ENCODE results near the gene ACOT8.
A peak's percentile ranks its signal among the peaks of the same experiment; 100 is the strongest.
"Not testable (repeated sequence)": the region's sequence is repeated elsewhere in the genome, so short reads cannot be mapped to it uniquely, and the experiment has no call there.

The ACOT8 gene

DNA sequence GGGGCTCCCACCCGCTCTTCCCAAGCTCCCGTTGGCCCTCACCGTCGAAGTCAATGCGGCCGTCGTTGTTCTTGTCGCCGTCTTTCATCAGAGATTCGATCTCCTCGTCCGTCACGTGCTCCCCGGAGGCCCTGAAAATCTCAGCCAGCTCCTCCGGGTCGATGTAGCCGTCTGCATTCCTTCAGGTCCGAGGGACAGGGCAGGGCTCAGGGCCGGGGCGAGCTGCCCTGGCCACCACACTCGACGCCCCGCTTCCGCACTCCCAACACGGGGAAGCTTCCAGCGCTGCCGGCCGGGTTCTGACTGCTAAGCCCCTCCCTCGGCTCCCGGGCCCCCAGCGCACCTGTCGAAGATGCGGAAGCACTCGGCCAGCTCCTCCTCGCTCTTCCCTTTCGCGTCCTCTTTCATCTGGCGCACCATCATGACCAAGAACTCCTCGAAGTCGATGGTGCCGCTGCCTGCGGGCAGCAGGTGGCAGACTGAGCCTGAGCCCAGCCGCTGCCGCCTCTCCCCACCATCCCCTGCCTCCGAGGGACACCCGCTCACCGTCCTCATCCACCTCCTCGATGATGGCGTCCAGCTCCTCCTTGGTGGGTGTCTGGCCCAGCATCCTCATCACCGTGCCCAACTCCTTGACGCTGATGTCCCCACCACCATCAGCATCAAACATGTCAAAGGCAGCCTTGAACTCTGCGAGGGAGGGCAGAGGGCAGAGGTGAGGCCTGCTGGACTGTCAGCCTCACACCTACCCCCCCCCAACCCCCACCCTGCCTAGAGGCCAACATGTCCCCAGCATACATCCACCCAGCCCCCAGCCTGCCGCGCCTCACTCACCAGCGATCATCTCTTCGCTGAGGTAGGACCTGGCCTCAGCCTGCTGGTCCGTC lies 33.0 kb downstream of the ACOT8 start:
- DNase-seq, result peak; percentile 60

DNA sequence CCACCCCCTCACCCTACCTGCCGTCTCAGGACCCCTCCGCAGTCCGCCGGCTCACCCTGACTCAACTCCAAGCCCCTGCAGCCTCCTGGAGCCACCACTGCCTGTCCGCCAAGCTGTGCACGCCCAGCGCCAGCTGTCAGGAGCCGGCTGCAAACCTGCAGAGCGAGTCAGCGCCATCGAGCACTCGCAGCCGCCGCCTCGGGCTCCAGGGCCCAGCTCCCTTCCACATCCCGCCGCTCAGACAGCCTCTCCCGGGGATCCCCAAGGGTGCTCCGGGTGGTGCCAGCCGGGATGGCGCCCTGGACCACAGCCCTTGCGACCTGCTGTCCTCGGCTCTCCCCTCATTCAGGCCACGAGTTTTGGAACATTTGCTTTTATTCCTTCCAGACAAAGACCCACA lies 34.3 kb downstream of the ACOT8 start:
- no peak for DNase-seq

DNA sequence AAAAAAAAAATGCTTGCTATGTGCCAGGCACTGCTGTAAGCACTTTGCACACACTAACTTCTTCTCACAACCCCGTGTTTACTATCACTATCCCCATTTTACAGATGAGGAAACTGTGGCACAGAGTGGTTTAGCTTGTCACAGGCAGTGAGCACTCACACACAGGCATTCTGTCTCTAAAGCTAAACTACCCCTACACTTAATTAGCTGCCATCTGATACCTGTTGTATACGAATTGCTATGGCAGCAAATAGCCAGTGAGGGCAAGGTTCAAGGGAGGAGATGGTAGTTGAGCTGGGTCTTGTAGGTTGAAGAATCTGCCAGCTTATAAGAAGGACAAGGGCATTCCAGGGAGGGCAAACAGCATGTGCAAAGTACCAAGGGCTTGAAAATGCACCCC lies 35.2 kb downstream of the ACOT8 start:
- no peak for DNase-seq

DNA sequence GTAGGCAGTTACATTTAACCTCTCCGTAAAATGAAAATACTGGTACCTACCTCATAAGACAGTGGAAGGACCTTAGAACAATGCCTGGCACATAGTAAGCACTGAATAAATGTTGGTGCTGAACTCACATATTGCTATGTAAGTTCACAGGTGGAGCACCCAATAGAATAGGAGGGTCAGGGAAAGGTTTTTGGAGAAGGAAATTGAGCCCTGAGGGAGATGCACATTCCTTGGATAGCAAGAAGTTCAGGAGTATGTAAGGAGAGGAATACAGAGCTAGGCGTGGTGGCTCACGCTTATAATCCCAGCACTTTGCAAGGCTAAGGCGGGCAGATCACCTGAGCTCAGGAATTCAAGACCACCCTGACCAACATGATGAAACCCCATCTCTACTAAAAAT lies 37.7 kb downstream of the ACOT8 start:
- DNase-seq, result no peak

DNA sequence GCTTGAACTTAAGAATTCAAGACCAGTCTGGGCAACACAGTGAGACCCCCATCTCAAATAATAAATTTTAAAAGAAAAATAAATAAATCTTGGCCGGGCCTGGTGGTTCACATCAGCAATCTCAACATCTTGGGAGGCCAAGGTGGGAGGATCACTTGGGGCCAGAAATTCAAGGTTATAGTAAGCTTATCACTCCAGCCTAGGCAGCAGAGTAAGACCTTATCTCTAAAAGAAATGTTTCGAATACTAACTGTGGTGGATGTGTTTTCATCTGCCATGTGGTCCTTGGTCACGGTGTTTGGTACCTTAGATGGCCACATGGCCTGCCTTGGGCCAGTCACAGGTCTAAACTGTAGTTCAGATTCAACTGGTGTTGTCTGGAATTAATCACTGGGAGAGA lies 39.0 kb downstream of the ACOT8 start:
- DNase-seq, result no peak

DNA sequence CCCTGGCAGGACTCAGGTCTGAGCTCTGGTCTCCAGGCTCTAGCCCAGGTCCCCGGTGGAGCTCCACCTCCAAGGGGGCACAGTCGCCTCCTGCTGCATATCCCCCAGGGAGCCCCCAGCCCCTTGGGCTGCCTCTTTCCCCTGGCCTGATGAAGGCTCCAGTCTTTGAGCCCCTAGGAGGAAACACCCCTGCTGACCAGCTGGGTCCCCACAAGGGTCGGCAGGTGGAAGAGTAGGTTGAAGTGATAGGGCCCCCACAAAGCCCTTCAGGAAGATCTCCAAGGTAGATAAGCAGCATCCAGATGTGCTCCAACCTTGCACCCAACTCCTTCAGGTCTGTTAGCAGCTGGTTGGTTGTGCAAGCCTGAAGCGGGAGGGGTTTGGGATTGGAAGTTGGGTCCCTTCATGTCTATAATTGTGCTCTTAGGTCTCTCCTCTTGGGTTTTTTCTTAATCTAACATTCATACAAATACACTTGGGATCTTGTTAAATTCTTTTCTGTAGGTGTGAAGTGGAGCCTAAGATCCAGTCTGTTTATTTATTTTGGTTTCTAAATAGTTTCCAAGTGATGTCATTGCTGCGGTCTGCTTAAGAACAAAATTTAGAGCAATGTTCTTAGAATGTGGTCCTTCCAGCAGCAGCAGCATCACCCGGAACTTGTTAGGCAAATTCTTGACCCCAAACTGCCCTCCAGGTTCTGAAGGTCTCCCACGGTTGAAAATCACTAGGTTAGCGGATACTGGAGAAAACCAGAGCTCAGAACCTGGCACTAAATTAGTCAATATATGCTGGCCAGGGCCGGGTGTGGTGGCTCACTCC lies 39.6 kb downstream of the ACOT8 start:
- DNase-seq, result no peak

DNA sequence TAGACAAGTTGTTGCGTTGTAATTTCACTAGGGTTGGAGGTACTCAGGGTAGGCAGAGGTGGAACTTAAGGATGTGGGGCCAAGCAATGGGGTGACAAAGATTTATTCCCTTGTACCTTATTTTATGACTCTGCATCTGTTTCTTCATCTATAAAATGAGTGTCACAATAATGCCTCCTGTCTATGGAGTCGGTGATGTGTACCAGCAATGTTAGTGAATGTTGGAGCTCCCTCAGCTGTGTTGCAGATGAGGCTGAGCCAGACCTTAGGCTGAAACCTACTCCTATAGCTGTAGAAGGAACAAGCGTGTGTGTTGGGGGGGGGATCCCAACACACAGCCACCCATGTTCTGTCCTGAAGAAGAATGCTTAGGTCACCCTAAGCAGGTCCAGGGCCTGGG lies 40.2 kb downstream of the ACOT8 start:
- no peak for DNase-seq

DNA sequence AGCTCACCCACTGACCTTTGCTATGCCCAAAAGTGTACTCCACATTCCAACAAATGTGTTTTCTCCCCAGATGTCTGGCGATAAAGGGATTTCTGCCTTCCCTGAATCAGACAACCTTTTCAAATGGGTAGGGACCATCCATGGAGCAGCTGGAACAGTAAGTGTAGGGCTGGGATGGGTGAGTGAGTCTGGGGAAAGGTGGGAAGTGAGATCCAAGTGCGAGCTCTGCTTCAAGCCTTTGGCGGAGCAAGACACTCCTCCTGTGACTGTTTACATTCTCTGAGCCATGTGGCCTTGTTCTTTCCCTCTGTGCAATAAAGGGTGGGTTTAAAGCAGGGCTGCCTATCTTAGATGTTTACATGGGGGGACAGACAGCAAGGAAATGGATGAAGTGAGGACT lies 42.9 kb downstream of the ACOT8 start:
- DNase-seq, result no peak

DNA sequence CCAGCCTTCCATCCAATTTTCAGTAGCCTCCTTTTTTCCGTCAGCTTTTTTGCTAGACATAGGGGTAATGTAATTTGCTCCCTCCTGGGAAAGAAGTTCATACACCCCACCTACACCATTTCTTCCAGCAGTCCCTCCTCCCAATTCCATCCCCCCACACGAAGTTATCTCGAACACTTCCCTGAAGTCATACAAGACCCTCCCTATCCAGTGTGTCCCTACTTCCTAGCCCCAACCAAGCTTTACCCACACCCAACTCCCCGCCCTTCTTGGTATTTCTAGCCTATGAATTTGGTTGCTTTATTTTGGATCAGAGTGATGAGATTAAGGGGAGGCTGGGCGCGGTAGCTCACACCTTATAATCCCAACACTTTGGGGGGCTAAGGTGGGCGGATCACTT lies 43.7 kb downstream of the ACOT8 start:
- DNase-seq, result no peak

DNA sequence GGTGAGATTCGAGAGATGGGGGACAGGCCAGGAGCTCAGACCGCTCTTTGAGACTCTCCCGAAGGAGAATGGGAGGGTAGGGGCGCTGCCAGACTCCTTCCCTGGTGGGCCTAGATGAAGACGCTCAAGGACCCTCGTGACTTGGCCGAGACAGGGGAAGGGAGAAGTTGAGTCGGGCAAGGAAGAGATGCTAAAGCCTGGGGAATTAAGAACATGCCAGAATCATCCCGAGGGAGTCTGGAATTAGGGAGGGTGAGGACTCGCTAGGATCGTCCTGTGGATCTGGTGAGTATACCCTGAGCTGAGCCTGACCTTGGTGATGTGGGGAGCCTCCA lies 44.2 kb downstream of the ACOT8 start:
- no peak for DNase-seq

DNA sequence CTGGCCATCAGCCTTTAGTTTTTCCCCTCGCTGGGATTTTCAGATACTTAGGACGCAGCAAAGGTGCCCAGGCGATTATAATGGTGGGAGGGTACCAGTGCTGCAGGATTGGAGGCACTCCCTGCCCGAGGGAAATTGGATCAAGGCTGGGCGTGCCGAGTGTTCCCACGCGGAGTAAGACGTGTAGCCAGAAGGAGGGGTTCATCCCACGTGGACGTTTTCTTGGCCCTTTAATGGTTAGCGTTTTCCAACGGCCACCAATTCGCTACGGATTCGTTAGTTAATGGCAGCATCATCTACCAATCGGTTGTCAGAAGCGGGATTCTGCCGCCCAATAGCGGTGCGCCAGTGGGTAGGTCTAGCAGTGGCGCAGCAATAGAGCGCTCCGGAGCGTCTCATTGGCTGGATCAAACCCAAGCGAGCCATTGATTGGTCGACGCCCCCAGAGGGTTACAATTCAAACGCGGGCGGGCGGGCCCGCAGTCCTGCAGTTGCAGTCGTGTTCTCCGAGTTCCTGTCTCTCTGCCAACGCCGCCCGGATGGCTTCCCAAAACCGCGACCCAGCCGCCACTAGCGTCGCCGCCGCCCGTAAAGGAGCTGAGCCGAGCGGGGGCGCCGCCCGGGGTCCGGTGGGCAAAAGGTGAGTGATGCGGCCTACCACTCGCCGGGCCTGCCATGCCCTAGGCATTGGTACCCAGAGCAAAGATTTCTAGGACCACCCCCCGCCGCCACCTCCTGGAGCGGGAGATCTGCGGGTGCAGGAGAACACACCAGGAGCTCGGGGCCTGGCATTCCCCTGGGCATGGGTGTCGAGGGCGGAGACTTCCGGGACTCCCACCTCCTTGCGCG lies 44.8 kb downstream of the ACOT8 start, which contains the start of gene UBE2C:
TSS of gene UBE2C (plus strand) at position 488 of the 849 bp plus-strand sequence. CDS start at position 540, 52 bp downstream.
- peak; percentile 98 for DNase-seq

DNA sequence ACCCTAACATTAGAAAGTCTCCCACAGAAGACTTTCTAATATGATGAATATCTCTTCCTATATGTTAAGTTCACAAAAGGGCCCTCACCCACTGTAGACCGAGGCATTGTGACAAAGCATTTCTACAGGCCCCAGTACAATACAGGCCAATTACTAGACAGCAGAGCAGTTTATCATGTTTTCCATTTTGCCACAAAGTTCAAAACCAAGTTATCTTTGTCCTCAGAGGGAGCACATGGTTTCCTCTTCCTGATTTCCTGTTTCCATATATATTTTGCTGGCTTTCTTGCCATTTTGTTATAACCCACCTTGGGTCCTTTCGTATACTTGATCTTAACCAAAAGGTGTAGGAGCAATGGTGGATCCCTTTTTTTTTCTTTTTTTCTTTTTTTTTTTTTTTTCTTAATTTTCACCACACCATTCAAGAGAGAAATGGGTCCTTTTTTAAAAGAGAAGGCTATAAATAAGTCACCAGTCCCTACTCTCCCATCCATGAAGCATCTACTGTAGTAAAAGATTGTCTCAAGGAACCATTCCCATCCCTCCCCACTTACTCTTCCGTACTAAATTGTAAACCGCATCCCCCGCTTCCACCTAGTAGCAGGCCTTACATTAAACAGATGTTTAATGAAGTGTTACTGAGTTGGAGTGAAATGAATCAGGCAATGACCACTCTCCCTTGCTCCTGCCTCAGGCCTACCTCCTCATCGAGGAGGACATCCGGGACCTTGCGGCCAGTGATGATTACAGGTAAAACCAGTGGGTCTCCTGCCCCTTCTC lies 46.8 kb downstream of the ACOT8 start:
- no peak for DNase-seq

DNA sequence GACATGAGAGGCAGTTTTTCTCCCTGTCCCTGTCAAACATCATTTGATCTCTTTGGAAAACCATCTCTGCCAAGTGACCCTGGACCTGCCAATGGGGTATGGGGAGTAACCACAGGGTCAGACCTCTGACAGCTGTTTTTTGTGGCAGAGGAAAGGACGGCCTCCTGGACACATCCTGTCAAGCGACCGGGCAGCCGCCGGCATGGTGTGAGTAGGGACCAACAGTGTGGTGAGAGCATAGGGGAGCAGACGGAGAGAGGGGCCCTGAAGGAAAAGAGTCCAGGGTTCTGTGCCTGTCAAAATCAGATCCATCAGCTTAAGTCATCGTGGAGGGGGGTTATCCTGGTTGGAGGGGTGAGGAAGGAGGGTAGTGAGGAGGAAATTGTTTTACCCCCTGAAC lies 55.3 kb downstream of the ACOT8 start:
- DNase-seq, result no peak

DNA sequence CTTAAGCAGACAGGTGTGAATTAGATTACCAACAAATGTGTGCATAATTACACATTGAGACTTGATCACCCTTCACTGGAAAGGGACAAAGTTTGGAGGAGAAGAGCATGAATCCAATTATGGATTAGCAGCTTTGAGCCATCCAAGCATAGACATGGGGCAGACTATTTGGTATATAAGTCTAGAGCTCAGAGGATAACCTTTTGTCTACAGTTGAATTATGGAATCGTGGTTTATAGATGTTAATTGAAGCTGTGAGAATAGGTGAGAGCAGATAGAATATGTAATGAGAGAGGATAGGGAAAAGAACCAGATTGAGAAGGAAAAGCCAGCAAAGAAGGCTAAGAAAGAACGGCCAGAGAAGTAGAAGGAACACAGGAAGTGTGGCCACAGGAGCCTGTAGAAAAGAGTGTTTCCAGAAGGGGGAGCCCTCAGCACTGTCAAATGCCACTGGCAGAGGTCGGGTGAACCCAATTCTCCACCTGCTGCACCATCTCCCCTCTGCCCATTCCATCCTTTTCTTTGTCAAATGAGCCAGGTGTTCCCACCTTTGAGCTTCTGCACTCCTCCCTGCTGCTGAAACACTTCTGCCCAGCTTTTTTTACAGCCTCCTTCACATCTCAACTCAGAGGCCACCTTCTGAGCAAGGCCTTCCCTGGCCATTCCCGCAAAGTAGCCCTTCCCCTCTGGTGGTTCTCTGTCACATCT lies 58.1 kb downstream of the ACOT8 start:
- DNase-seq, result peak; percentile 76

DNA sequence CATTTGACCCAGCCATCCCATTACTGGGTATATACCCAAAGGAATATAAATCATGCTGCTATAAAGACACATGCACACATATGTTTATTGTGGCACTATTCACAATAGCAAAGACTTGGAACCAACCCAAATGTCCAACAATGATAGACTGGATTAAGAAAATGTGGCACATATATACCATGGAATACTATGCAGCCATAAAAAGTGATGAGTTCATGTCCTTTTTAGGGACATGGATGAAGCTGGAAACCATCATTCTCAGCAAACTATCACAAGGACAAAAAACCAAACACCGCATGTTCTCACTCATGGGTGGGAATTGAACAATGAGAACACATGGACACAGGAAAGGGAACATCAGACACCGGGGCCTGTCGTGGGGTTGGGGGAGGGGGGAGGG lies 59.2 kb downstream of the ACOT8 start:
- not testable (repeated sequence) for DNase-seq

DNA sequence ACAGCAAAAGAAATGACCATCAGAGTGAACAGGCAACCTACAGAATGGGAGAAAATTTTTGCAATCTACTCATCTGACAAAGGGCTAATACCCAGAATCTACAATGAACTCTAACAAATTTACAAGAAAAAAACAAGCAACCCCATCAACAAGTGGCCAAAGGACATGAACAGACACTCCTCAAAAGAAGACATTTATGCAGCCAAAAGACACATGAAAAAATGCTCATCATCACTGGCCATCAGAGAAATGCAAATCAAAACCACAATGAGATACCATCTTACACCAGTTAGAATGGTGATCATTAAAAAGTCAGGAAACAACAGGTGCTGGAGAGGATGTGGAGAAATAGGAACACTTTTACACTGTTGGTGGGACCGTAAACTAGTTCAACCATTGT lies 59.7 kb downstream of the ACOT8 start:
- DNase-seq, result not testable (repeated sequence)

DNA sequence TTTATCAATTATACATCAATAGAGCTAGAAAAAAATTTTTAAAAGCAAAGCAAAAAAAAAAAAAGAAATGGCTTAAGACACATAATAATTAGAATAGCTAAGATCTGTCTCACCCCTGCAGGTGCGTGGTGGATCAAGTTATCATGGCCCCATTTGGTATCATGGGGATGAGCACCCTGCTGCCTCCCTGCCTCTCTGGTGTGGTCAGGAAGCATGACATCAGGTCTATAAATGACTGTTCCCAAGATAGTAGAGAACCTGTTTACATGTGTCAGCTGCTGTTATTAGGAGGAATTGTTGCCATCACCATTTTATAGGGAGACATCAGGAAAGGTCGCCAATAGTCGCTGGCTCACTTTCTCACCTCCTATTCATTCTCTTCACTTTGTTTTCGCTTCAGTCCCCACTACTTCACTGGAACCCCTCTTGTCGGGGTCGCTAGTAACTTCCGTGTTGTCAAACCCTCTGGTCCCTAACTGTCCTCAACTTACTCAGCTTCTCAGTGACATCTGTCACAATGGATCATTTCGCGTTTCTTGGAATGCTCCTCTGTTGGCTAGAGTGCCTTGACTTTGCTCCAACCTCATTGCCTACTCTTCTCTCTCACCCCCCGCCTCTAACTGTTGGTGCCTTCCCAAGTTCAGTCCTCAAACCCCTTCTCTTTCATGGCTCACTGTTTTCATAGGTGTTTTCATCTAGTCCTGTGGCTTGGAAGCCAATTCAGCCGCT lies 60.7 kb downstream of the ACOT8 start:
- DNase-seq, result no peak

DNA sequence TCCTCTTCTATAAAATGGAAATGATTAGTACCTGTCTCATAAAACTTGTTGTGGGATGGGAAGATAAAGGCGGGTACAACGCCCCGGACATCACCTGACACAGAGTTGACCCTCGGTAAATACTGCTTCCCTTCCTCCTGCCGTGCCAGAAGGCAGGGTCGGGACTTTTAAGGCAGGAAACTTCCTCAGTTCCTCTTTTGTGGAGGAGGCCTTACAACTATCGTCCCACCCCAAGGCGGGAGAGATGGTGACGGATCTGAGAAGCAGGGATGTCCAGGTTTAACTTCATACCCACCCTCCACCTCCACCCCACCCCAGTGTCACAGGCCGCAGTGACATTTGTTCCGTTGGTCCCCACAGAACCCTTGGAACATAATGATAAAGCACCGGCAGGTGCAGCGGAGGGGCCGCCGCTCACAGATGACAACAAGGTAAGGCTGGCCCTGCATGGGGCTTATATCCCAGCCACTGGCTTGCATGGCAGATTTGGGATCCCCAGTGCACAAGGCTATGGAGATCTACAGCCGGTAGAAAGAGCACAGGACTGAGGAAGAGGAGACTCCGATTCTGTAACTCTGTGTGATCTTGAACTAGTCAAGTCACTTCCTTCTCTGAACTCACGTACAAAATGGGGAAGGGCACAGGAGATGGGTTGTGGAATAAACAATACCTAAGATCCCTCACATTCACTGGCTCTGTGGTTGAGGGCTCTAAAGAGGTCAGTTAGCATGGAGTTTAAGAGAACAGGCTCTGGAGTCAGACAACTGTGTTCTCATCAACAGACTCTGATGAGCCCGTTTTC lies 64.7 kb downstream of the ACOT8 start:
- peak; percentile 7 for DNase-seq
